ENCODE measurements around the gene CBARP. TPM values are rescaled to one million over a fixed set of nuclear protein-coding genes. Genes with fewer than 3 reads are reported as not detected.

Gene CBARP
- total and polyA plus RNA-seq, 11 donors: 0.60 to 2.2 (median 1.6) TPM

DNA sequence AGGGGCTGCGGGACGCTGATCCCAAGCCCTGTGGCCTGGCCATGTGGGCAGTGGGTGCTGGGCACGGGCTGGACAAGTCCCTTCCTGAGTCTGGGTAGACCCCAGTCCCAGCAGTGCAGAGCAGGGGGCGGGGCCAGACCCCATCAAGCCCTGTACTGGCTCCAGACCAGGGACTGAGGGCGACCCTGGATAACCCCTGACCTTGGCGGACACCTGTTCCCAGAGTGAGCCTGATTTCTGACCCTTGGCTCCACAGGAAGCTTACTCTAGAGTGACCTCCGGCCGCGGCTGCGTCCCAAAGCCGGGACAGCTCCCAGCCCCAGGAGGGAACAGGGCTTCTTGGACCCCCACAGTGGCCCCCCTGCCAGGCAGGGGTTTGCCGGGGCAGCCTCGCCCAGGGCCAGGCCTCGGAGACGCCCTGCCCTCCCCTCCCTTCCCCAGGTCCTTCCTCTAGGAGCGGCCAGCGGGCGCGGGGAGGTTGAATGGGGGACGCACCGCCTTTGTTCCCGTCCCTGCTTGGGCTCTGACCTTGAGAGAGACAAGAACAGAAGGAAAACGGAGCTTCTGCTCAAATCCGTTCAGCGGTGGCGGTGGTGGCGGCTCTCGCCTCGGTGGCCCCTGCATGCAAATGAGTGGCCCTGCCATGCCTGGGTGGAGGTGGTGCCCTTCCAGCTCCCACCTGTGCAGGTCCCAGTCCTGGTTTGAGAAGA is 45.6 kb upstream of the CBARP start:
- Histone ChIP-seq H3K4me3 (no peak overlapping the region), H3K27ac (no peak overlapping the region), H3K4me1 (peaks cover 0 to 29% (median 3%) of the 10 kb centered on the region in 12 donors), H3K27me3 (peaks cover 20 to 52% (median 40%) of the 10 kb centered on the region in 9 donors), H3K9me3 (no peaks in the 10 kb centered on the region), H3K36me3 (peaks cover 0 to 19% (median 10%) of the 10 kb centered on the region in 9 donors)
- whole genome bisulfite sequencing, 4 donors: 57 to 82% (median 61%) methylated on average over 16 to 29 of the region's 29 CpGs
- intact Hi-C loops (cut with DNase I): loop anchor here in 4 of 10 donors (5.0 to 10.0 kb wide), 5 partner anchors 71 to 241 kb away; partner anchors contain the start of genes PLK5 (in 2 of the 4) and GAMT (in 1 of the 4)
- no peak for TF ChIP-seq POLR2A (IDR thresholded peaks at IDR 0.05)
- TF ChIP-seq, protein P1, sequence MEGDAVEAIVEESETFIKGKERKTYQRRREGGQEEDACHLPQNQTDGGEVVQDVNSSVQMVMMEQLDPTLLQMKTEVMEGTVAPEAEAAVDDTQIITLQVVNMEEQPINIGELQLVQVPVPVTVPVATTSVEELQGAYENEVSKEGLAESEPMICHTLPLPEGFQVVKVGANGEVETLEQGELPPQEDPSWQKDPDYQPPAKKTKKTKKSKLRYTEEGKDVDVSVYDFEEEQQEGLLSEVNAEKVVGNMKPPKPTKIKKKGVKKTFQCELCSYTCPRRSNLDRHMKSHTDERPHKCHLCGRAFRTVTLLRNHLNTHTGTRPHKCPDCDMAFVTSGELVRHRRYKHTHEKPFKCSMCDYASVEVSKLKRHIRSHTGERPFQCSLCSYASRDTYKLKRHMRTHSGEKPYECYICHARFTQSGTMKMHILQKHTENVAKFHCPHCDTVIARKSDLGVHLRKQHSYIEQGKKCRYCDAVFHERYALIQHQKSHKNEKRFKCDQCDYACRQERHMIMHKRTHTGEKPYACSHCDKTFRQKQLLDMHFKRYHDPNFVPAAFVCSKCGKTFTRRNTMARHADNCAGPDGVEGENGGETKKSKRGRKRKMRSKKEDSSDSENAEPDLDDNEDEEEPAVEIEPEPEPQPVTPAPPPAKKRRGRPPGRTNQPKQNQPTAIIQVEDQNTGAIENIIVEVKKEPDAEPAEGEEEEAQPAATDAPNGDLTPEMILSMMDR (IDR thresholded peaks at IDR 0.05): no peak
- no peak for ATAC-seq
- no peak for DNase-seq

DNA sequence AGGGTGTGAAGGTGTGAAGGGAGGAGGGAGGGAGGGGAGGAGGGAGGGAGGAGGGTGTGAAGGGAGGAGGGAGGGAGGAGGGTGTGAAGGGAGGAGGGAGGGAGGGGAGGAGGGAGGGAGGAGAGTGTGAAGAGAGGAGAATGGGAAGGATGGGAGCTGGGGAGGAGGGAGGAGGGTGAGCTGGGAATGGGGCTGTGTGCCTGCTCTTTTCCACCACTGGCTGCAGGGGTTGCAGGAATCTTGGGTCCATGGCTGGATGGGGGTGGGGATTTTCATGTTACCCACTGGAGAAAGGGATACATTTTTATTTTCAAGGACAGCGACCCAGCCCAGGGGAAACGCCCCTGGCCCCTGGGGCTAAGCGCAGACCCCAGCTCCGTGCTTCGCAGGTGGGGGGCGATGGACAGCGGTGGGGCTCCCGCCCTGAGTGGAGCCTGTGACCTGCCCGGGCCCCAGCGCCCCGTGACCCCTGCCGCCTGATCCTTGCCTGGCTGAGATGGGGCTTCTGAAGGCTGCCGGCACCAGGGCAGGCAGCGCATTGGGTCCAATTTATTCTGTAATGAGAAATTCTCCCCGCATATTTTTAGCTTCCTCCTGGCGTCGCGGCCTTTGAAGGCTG is 44.9 kb upstream of the CBARP start:
- Histone ChIP-seq H3K9me3 (no peaks in the 10 kb centered on the region), H3K4me3 (no peak overlapping the region), H3K36me3 (peaks cover 0 to 24% (median 10%) of the 10 kb centered on the region in 9 donors), H3K27me3 (peaks cover 20 to 45% (median 36%) of the 10 kb centered on the region in 9 donors), H3K27ac (no peak overlapping the region), H3K4me1 (peaks cover 0 to 28% (median 3%) of the 10 kb centered on the region in 12 donors)
- ATAC-seq (no peak), DNase-seq (no peak)
- 76 to 86% (median 82%) methylated on average over 13 to 18 of the region's 18 CpGs for WGBS, 4 donors
- intact Hi-C loops (cut with DNase I): loop anchor here in 4 of 10 donors (5.0 to 10.0 kb wide), 5 partner anchors 72 to 242 kb away; partner anchors contain the start of genes PLK5 (in 2 of the 4) and GAMT (in 1 of the 4)
- no peak for TF ChIP-seq POLR2A (IDR thresholded peaks at IDR 0.05)
- TF ChIP-seq, protein P1 (IDR thresholded peaks at IDR 0.05): no peak

DNA sequence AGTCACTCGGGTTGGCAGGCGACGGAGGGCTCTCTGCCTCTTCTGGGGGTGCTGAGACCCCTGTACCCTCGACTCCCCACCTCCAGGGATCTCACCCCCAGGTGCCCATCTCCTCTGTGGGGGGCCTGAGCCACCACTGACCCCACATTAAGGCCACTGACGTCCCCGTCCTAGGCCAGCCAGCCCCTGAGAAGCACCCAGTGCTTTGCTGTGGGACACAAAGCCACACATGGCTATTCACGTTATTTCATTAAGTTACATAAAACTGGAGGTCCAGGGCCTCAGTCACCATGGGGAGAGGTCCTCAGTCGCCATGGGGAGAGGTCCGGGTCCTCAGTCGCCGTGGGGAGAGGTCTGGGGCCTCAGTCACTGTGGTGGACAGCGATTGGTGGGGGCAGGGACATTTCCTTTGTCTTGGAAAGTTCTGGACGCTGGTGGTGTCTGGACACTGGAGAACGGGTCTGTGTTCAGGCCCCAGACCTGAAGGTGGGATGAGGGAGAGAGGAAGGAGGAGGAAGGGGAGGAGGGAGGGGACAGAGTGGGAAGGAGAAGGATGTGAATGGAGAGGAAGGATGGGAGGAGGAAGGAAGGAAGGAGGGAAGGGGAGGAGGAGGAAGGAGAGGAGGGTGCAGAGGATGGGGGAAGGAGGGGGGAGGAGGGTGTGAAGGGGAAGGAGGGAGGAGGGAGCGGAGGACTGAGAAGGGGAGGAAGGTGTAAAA is 43.9 kb upstream of the CBARP start:
- peaks cover 0 to 19% (median 5%) of the 10 kb centered on the region in 12 donors for H3K4me1 ChIP-seq
- H3K27me3 ChIP-seq: peaks cover 12 to 36% (median 26%) of the 10 kb centered on the region in 9 donors
- DNase-seq (no peak), ATAC-seq (no peak)
- peaks cover 0 to 32% (median 12%) of the 10 kb centered on the region in 9 donors for H3K36me3 ChIP-seq
- H3K9me3 ChIP-seq: no peaks in the 10 kb centered on the region
- TF ChIP-seq POLR2A (IDR thresholded peaks at IDR 0.05): no peak
- TF ChIP-seq, protein P1 (IDR thresholded peaks at IDR 0.05): no peak
- WGBS, 4 donors: 63 to 73% (median 66%) methylated on average over 11 to 15 of the region's 15 CpGs
- intact Hi-C loops (cut with DNase I): loop anchor here in 4 of 10 donors (5.0 to 10.0 kb wide), 5 partner anchors 73 to 243 kb away; partner anchors contain the start of genes PLK5 (in 2 of the 4) and GAMT (in 1 of the 4)
- H3K4me3 ChIP-seq: no peak overlapping the region
- no peak overlapping the region for H3K27ac ChIP-seq
